Measurements from ENCODE around the gene SERINC5.

- TF ChIP-seq CTCF (IDR thresholded peaks at IDR 0.05): no peak
- no peak for TF ChIP-seq POLR2A (IDR thresholded peaks at IDR 0.05)
Observed at GRCh38 chr5:80069918-80070318, 185.9 kb downstream of the SERINC5 start.

All from thyroid gland (tissue), 4 donors.